Upper lobe of left lung (tissue), 4 donors: ENCODE measurements around the gene OR2L3.

Experiments used
- POLR2A ChIP-seq, 4 donors: fragments of 450-650 bp; IDR thresholded peaks; one replicate each; pipeline ENCODE4 v1.5.1; 2016 to 2017; ENCODE audit warnings: antibody characterized with exemption in 4 of 4, mild to moderate bottlenecking in 2 of 4
- POLR2AphosphoS5 ChIP-seq, 2 donors: sonication (generic); formaldehyde crosslinking; IDR thresholded peaks; one replicate each; pipeline ENCODE4 v1.5.1; 2017; ENCODE audit warnings: antibody characterized with exemption in 2 of 2

GRCh38 chr1:248009681-248010080 lies 37.0 kb upstream of the OR2L3 start:
- TF ChIP-seq POLR2AphosphoS5 (IDR thresholded peaks at IDR 0.05) (no peak), POLR2A (IDR thresholded peaks at IDR 0.05) (no peak)
